GM19023 (cell line): Measurements from ENCODE around the gene CASQ1.

Source experiments
- ATAC-seq: cut with Tn5 transposase; IDR thresholded peaks from one replicate; pipeline ENCODE4 v1.9.1; 2021; ENCODE audit warnings: mild to moderate bottlenecking, moderate library complexity; ENCODE audit not compliant: unreplicated experiment

CASQ1 gene

GRCh38 chr1:160168016-160168415, 22.4 kb upstream of the CASQ1 start:
- no peak for ATAC-seq

GRCh38 chr1:160168609-160169369, 21.6 kb upstream of the CASQ1 start:
- no peak for ATAC-seq

DNA sequence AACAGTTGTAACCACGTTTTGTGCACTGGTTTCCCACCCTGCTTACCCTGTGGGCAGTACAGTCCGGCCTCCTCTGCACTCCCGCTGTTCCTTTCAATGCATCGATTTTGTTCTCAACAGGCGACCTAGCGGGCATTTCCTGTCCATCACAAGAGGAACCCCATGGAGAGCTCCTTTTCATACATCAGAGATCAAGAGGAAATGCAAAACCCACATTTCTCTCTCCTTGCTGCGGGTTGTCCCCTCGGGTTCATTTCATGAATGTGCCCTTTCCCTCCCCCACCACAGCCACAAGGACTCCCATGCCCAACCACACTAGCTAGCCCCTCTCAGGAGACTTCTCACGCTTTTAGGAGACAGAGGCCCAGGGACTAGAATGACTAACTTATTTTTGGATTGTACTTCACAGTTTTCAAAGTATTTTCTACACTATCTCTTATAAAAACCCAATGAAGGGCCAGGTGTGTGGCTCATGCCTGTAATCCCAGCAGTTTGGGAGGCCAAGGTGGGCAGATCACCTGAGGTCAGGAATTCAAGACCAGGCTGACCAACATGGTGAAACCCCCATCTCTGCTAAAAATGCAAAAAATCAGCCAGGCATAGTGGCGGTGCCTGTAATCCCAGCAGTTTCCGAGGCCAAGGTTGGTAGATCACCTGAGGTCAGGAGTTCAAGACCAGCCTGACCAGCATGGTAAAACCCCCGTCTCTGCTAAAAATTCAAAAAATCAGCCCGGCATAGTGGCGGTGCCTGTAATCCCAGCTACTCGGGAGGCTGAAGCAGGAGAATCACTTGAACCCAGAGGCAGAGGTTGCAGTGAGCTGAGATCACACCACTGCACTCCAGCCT, 20.6 kb upstream of the CASQ1 start:
- ATAC-seq = peak; percentile 60

DNA sequence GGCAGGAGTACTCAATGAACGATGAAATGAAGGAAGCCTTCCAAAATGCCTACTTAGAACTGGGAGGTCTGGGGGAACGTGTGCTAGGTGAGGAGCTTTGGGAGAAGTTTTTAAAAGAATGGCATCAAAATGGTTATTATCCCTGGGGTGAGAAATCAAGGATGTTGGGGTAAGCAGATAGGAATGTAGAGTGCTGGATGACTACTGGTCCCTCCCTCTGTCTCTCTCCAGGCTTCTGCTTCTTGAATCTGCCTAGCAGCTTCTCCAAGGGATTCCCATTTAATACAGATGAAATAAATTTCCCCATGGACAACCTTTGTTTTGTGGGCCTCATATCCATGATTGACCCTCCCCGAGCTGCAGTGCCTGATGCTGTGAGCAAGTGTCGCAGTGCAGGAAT, 19.0 kb upstream of the CASQ1 start:
- no peak for ATAC-seq

- no peak for ATAC-seq
These were observed 18.4 kb upstream of the CASQ1 start for GRCh38 chr1:160171980-160172379.

DNA sequence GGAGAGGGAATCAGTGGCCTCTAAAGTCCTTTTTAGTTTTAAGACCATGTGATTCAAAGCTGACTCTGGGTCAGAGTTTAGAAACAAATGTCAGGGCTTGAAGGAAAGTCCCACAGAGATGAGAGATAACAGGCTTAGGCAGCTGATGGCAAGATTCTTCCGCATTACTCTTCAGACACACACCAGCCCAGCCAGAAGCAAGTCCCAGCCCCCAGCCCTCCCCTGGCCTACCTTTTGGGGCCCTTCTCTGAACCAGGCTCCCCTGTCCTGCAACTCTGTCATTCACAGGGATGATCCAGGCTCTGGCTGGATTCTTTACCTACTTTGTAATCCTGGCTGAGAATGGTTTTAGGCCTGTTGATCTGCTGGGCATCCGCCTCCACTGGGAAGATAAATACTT, 13.1 kb upstream of the CASQ1 start:
- no peak for ATAC-seq

DNA sequence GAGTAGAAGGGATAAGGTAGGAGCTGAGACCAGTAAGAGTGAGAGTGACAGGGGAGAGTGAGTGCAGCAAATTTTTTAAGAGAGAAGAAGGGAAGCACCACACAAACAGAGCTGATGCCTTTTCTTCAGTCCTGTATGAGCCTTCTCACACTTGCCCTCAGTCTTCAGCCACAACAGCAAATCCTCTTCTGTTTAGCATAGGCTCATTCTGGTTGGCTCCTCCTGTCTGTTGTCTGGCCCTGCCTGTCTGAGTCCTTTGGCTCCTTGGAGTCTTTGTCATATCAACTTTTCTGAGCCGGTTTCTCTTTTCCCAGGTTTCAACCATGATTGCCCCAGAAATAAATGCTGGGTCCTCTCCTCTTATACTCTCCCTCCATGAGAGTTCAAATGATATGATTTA, 12.7 kb upstream of the CASQ1 start:
- ATAC-seq = no peak

DNA sequence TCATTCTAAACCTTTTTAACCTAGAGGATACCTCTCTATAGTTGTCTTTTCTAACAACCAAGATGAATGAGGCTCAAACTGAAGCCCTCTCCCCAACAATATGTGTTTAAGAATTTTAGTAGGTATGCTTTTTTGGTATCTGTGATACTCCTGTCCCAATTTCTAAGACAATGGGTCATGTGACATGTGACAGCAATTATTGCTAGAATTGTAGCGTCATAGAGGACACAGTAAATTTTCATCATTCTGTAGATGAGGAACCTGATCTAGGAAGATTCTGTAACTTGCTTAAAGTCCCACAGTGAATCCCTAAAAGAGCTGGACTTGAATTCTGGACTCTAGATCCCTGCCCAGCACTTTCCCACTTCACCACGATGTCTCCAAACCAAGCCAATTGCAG, 11.6 kb upstream of the CASQ1 start:
- ATAC-seq = no peak

DNA sequence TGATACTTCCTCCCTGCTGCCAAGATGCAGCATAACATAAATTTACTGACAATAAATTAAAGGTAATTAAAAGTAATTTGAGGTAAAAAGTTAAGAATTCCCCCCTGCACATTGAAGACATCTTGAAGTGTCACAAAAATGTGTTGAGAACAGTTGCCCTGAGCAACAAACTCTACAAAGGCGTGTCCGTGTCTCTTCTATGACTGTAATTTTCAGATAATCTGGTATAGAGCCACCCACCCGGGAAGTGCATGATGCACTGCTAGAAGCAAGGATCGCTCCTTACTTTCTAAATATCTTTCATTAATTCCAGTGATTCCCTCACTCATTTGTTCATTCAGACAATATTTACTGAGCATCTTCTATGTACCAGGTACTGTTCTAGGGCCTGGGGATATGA, 11.0 kb upstream of the CASQ1 start:
- no peak for ATAC-seq

DNA sequence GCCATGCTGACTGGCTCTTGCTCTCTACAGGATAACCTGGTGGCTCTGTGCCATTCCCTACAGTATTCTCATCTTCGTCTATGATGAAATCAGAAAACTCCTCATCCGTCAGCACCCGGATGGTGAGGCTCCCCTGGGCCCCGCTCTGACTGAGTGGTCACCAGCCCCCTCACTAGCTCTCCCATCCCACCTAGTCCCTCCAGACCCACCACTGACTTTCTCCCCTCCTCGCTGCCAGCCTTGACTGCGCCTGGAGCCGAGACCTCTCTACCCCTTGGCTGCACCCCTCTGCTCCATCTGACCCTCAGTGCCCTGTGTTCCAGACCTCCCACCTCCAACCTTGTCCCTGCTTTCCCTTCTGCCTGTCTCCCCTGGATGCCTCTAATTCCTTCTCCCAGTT, 4.1 kb upstream of the CASQ1 start:
- ATAC-seq = no peak

GRCh38 chr1:160186729-160187128, 3.6 kb upstream of the CASQ1 start:
- ATAC-seq = no peak

DNA sequence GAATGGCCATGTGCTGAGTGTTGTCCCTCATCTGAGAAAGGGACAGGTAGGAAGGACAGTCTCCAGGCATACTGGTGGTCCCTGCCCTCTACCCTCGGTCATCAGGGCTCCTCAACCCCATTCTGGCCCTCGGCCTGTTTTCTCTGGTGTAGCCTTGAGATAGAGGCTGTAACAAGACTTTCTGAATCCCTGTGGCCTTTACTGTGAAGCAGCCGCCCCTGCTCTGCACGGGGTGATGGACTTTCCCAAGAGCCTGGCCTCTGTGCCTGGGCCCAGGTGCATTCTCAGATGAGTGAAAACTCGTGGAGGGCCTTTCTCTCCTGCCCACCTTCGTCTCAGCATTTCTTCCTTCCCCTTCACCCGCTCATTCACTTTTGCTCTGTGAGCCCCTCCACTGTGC, 3.0 kb upstream of the CASQ1 start:
- ATAC-seq = no peak

GRCh38 chr1:160188341-160188740, 2.0 kb upstream of the CASQ1 start:
- ATAC-seq = no peak

- no peak for ATAC-seq
These were observed 1.4 kb downstream of the CASQ1 start for GRCh38 chr1:160191756-160192155.

GRCh38 chr1:160192234-160192633, 1.9 kb downstream of the CASQ1 start:
- ATAC-seq = no peak

DNA sequence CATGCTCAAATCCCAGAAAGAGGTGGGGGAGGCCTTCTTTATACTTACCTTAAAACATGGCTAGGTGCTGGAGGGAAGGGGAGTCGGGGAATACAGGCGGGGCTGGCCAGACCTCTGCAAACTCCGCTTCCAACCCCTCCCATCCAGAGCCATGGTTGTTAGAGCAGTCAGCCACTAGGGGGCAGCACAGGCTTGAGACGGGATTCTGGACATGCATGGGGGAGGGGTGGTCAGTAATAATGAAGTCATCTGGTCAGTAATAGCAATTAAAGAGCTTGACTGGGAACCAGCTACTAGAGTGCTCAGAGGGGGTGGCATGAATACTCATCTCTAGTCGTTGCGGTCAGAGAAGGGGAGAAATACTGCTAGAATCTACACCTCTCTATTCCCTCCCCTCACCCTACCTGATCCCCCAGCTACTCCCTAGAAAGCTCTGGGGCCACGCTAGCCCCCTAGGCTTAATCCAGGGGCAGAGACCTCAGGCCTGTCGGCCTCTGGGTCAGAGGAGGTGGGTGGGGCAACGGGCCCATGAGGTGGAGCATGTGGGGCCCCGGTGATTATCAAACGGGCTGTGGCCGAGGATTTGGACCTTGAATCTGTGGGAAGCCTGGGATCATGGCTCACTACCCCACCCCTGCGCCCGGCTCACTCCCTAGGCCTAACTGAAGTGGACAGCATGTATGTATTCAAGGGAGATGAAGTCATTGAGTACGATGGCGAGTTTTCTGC, 2.9 kb downstream of the CASQ1 start:
- peak; percentile 65 for ATAC-seq

DNA sequence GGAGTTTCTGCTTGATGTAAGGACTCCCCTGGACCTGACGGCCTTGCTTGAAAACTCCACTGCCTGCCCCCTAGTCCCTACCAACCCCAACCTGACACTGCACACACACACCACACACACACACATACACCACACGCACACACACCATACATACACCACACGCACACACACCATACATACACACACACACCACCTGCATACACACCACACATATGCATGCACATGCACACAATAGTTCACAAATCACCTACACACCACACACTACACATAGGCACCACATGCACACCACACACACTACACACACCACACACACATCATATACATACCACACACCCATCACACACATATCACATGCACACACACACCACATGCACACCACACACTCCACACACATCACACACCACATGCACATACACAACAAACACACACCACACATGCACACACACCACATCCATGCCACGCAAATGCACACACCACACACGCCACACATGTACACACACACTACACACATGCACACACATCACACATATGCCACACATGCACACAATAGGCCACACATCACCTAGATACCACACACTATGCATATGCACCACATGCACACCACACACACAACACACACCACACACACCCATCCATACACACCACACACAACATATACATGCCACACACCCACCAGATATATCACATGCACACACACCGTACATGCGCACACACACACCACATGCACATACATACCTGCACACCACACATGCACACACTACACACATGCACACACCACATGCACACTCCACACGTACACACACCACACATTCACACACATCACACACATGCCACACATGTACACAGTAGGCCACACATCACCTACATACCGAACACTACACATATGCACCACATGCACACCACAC, 3.7 kb downstream of the CASQ1 start:
- ATAC-seq = no peak

GRCh38 chr1:160194737-160195059, 4.3 kb downstream of the CASQ1 start:
- ATAC-seq = no peak

- no peak for ATAC-seq
These were observed 5.8 kb downstream of the CASQ1 start for GRCh38 chr1:160196143-160196542.

- ATAC-seq = no peak
These were observed 6.9 kb downstream of the CASQ1 start for GRCh38 chr1:160197231-160197630.

GRCh38 chr1:160200786-160201185, 10.4 kb downstream of the CASQ1 start:
- ATAC-seq = no peak
